Measurements from ENCODE around the gene RNPS1.

DNA sequence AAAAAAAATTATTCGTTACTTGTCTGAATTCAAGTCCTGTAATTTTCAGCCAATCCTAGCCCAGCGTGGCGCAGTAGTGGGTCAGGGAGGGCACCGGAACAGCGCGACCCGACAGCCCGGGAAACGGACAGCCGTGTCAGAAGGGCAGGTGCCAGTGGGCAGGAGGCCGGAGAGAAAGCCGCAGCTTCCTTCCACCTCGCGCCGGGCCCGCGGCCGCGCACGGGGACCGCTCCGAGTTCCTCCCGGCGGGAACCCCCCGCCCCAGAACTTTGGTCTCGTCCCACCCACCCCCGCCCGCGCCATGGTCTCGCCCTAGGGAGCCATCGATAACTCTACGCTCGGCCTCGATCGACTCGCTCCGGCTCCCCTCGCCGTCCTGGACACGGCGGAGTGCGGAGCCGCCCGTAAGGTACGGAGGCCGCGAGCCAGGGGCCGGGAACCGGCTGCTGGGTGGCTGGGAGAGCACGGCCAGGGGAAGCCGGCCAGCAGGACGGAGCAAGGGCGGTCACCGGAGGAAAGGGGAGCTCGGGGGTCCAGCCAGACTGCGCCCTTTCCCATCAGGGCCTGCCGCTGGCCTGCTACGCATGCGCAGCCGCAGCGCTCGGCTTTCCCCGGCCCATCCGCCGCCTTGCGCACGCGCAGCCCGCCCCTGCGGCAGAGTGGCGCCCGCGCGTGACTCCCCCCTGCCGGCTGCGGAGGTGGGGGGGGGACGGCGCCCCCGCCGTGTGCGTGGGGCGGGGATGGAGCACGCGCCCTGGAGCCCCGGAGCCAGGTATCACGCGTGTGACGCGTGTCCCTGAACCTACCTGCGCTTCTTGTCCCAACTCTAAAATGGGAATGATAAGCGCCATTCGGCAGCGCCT lies 62.6 kb downstream of the RNPS1 start, which contains the start of gene MLST8:
- peak; percentile 89 for TF ChIP-seq TAF1 (IDR thresholded peaks at IDR 0.05; ENCODE audit: low read depth)
- no peak for TF ChIP-seq ZBTB7A (IDR thresholded peaks at IDR 0.05; ENCODE audit: low read depth)
- no peak for TF ChIP-seq RAD21 (IDR thresholded peaks at IDR 0.05; ENCODE audit: low read depth)
- TF ChIP-seq CREB1 (IDR thresholded peaks at IDR 0.05; ENCODE audit: low read depth): 0 out of 2 replicates have a peak, but pooled peaks have one; percentile 18
- peak; percentile 84 for TF ChIP-seq YY1 (IDR thresholded peaks at IDR 0.05; ENCODE audit: low read depth)
- TF ChIP-seq CEBPB (IDR thresholded peaks at IDR 0.05): peak; percentile 1; the same call in 1 of the 2 replicates
- TF ChIP-seq TEAD4 (IDR thresholded peaks at IDR 0.05): 0 out of 2 replicates have a peak, but pooled peaks have one; percentile 1

Measured in Ishikawa (cell line).